Cerebellar nuclear complex (tissue), 1 donor: ENCODE measurements around the gene GNGT2.

Source experiments
- DNase-seq, 2 experiments: peaks; one replicate each; lab custom pipeline; 2025; lab: John Stamatoyannopoulos, UW

GNGT2 gene

GRCh38 chr17:49229076-49229804 lies 18.9 kb upstream of the GNGT2 start:
- DNase-seq: no peak

GRCh38 chr17:49227436-49228261 lies 17.3 kb upstream of the GNGT2 start:
- DNase-seq: peak in 1 of 2 experiments; percentile 53

GRCh38 chr17:49226771-49227435 lies 16.5 kb upstream of the GNGT2 start:
- no peak for DNase-seq

GRCh38 chr17:49225554-49226236 lies 15.3 kb upstream of the GNGT2 start:
- no peak for DNase-seq

GRCh38 chr17:49224997-49225337 lies 14.6 kb upstream of the GNGT2 start:
- no peak for DNase-seq

GRCh38 chr17:49224198-49224996 lies 14.0 kb upstream of the GNGT2 start:
- no peak for DNase-seq

- DNase-seq: no peak
Measured at GRCh38 chr17:49223517-49224197, 13.3 kb upstream of the GNGT2 start.

- no peak for DNase-seq
Measured at GRCh38 chr17:49223168-49223516, 12.8 kb upstream of the GNGT2 start.

- DNase-seq: no peak
Measured at GRCh38 chr17:49219987-49220386, 9.6 kb upstream of the GNGT2 start.

- DNase-seq: no peak
Measured at GRCh38 chr17:49218941-49219913, 8.9 kb upstream of the GNGT2 start.

- DNase-seq: no peak
Measured at GRCh38 chr17:49217651-49218413, 7.5 kb upstream of the GNGT2 start.

GRCh38 chr17:49216953-49217650 lies 6.7 kb upstream of the GNGT2 start:
- DNase-seq: no peak

- DNase-seq: no peak
Measured at GRCh38 chr17:49216482-49216881, 6.1 kb upstream of the GNGT2 start.

- DNase-seq: no peak
Measured at GRCh38 chr17:49214676-49215360, 4.4 kb upstream of the GNGT2 start.

- DNase-seq: no peak
Measured at GRCh38 chr17:49213847-49214246, 3.5 kb upstream of the GNGT2 start.

- no peak for DNase-seq
Measured at GRCh38 chr17:49213399-49213798, 3.0 kb upstream of the GNGT2 start.

GRCh38 chr17:49209061-49209571 lies 1.3 kb downstream of the GNGT2 start:
- DNase-seq: no peak

GRCh38 chr17:49204516-49204915 lies 5.9 kb downstream of the GNGT2 start:
- DNase-seq: no peak
